GM19324 (cell line): Measurements from ENCODE around the gene TRAF2.
"Not testable (repeated sequence)": the region's sequence is repeated elsewhere in the genome, so short reads cannot be mapped to it uniquely, and the experiment has no call there.

Experiments
- ATAC-seq: cut with Tn5 transposase; IDR thresholded peaks from one replicate; pipeline ENCODE4 v1.9.1; 2021; ENCODE audit warnings: mild to moderate bottlenecking, moderate library complexity; ENCODE audit not compliant: unreplicated experiment, low FRiP score

The TRAF2 gene

DNA sequence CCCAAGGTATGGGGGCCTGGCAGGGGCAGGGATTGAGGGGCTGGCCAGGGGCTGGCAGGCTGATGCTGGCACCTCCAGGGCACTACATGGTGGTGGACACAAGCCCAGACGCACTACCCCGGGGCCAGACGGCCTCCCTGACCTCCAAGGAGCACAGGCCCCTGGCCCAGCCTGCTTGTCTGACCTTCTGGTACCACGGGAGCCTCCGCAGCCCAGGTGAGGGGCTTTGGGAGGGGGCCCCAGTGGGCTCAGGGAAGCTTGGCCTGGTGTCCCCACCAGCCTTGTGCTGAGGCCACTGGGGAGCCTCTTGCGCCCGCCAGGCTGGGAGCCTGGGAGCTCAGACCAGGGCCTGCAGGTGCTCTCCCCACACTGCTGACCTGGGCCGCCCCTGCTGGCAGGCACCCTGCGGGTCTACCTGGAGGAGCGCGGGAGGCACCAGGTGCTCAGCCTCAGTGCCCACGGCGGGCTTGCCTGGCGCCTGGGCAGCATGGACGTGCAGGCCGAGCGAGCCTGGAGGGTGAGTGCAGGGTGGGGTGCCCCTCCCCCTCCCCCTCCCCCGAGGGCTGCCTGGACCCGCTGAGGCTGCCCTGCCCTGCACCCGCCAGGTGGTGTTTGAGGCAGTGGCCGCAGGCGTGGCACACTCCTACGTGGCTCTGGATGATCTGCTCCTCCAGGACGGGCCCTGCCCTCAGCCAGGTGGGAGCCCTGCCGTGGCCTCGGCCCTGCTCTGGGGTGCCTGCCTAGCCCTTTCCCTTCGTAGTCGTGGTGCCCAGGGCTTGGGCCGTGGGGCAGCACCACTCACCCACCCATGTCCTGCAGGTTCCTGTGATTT, 28.5 kb upstream of the TRAF2 start:
- no peak for ATAC-seq

DNA sequence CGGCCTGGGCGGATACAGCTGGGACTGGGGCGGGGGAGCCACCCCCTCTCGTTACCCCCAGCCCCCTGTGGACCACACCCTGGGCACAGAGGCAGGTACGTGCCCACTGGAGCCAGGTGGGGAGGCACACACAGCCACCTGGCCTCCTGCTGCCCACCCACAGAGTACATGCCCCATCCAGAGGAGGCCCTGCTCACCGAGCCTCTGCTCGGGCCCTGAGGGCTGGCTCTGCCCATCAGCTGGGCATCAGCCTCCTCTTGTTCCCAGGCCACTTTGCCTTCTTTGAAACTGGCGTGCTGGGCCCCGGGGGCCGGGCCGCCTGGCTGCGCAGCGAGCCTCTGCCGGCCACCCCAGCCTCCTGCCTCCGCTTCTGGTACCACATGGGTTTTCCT, 27.9 kb upstream of the TRAF2 start:
- ATAC-seq, result no peak

GRCh38 chr9:136858844-136859757, 27.2 kb upstream of the TRAF2 start:
- no peak for ATAC-seq

GRCh38 chr9:136860529-136860928, 25.8 kb upstream of the TRAF2 start:
- no peak for ATAC-seq

GRCh38 chr9:136860933-136861873, 25.1 kb upstream of the TRAF2 start:
- no peak for ATAC-seq

DNA sequence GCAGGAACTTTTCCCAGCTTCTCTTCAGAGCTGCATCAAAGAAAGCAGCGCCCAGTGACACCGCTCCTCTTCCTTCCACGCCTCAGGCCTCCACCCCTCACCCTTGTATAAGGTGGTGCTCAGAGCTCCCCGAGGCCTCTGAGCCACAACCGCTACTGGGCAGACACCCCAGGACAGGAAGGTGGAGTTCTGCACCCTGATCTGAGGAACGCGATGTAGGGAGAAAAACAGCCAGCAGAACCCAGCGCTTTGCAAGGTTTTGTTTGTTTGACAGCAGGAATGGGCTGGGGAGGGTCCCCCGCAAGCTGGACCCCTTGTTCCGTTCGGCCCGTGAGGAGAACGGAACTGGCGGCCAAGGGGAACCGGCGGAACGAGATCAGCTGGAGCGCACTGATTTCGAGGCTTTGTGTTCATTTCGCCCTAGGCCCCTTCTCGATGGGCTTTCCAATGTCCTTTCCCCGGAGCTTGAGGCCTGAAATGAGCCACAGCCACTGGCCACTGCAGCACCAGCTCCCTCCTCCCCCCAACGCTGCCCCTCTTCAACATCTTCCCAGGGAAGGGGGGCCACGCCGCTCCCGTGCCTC, 24.4 kb upstream of the TRAF2 start:
- ATAC-seq, result no peak

DNA sequence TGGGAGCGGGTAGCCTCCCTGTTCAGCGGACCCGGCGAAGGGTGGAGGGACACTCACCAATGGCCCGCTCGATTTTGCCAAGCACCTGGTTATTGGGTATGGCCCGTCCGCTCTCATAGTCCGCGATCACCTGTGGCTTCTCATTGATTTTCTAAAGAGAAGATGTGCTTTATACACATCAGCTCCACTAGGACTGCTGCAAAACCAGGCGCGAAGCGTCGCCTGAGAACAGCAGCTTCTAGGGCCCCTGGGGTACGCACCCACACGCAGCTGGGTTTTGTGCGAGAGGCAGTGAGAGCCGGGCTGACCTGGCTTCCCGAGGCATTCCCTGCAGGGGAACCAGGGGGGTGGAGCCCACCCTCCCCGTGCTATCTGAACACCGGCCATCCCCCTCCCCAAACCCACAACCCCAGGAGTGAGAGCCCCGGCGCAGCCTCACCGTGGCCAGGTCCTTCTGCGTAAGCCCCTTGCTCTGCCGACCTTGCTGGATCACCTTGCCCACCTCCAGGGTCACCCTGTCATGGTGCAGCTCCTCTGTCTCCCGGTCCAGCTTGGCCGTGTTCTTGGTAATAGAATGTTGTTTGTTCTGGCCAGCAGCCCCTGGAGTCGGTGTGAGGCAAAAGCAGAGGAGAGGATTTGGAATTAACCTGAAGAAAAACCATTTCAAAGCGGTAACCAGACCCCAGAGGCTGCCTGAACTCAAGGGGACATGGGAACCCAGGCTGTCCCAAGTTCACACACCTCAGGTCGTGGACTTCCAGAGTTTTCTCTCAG, 23.3 kb upstream of the TRAF2 start:
- ATAC-seq, result no peak

GRCh38 chr9:136863623-136864273, 22.6 kb upstream of the TRAF2 start:
- ATAC-seq, result no peak

GRCh38 chr9:136865041-136865767, 21.1 kb upstream of the TRAF2 start:
- no peak for ATAC-seq

DNA sequence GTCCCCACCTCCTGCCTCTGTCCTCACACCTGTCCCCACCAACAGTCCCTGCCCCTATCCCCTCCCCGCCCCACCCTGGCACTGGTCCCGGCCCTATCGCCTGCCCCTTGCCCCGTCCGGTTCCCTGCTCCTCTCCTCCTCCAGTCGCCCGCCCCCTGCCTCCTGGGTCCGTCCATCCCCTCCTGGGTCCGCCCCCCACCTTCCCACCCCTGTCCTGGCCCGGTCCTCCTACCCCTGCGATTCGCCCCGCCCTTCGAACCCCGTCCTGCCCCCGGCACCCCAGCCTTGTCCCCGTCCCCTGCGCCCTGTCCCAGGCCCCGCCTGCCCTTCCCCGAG, 20.6 kb upstream of the TRAF2 start:
- no peak for ATAC-seq

GRCh38 chr9:136866898-136867421, 19.4 kb upstream of the TRAF2 start:
- not testable (repeated sequence) for ATAC-seq

- no peak for ATAC-seq
These were observed 18.8 kb upstream of the TRAF2 start for GRCh38 chr9:136867480-136867879.

GRCh38 chr9:136867917-136868316, 18.4 kb upstream of the TRAF2 start:
- no peak for ATAC-seq

GRCh38 chr9:136868644-136869043, 17.7 kb upstream of the TRAF2 start:
- ATAC-seq, result no peak

GRCh38 chr9:136869611-136870010, 16.7 kb upstream of the TRAF2 start:
- not testable (repeated sequence) for ATAC-seq

- no peak for ATAC-seq
These were observed 11.2 kb upstream of the TRAF2 start for GRCh38 chr9:136875155-136875554.

- no peak for ATAC-seq
These were observed 9.8 kb upstream of the TRAF2 start for GRCh38 chr9:136876476-136876875.

DNA sequence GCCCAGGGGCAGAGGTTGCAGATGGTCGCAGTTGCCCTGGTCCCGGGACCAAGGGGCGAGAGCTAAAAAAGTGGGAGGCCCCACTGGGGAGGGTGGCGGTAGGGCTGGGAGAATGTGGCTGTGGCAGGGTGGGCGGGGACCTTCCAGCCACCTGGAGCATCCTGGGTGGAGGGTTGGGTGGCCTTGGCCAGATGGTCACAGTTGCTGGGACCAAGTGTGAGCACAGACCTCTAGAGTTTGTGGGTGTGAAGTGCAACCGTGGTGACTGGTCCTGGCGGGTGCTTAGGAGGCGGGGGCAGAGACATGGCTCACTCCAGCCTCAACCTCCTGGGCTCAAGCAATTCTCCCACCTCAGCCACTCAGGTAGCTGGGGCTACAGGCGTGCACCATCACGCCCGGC, 5.7 kb upstream of the TRAF2 start:
- ATAC-seq, result no peak
